ENCODE data around the gene CNGA4.
"Not testable (repeated sequence)": the region's sequence is repeated elsewhere in the genome, so short reads cannot be mapped to it uniquely, and the experiment has no call there.

Gene CNGA4

DNA sequence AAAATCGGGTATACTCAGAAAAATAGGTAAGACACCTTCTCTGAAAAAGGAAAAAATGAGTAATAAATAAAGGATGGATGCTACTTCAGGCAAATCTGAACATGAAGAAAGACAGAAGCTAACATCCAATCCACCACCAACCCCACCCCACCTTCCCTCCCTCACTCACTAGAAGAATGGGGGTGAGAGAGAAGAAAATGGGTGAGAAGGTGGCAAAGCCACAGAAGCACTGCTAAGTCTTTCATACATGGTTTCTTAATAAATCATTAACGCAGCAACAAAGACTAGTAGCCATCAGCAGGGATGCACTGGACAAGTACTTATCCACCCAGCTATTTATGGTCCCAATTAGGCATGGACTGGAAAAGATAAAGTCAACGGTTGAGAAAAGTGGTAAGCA, 10.4 kb upstream of the CNGA4 start:
- no peak for DNase-seq

DNA sequence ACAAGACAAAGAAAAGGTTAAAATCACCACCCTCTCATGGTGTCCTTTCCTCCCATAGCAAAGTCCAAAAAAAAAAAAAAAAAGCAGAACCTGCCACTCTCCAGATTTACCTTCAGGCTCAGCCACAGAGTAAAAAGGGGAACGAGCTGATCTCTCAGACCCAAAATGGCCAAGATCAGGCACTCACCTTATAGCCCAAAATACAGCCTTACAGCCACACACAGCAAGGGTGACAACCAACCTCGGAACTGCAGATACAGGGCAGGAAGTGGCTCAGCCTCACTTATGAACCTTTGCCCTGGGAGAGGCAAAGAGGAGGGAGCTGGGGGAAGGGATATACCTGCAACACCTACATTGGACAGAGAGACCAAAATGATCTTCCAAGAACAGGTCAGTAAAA, 9.0 kb upstream of the CNGA4 start:
- DNase-seq = no peak

DNA sequence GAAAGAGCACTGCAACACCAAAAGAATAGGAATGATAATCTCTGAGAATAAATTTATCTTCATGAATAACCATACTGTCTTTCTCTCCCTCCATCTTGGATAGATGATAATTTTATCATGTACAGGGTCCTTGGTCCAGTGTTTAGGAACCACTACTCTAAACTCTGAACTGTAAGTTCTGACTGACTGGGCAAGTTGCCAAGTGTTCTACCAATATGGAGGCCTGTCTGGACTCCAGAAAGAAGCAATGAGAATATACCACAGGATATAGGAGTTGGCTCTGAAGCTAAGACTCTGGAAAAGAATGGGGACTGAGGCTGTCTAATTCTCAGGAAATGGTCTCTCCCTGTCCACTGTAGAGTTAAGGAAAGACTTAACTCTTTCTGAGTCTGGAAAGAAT, 6.0 kb upstream of the CNGA4 start:
- DNase-seq = no peak

DNA sequence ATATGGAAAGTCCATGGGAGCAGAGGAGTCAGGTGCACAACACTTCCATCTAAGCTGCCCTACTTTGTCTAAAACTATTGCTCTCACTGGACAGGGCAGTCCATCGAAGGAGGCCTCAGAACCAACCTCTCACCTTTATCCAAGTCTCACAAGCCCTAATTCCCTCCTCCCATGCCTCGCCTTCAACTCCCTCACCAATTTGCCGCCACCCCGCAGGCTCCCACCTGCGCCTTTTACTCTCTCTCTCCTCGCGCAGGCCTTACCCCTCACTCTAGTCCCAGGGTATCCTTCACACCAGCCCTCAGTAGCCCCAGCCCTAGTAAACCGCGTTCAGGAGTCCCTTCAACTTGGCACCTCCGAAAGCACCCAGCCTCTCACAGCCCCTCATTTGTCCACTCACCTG, 4.9 kb upstream of the CNGA4 start:
- no peak for DNase-seq

DNA sequence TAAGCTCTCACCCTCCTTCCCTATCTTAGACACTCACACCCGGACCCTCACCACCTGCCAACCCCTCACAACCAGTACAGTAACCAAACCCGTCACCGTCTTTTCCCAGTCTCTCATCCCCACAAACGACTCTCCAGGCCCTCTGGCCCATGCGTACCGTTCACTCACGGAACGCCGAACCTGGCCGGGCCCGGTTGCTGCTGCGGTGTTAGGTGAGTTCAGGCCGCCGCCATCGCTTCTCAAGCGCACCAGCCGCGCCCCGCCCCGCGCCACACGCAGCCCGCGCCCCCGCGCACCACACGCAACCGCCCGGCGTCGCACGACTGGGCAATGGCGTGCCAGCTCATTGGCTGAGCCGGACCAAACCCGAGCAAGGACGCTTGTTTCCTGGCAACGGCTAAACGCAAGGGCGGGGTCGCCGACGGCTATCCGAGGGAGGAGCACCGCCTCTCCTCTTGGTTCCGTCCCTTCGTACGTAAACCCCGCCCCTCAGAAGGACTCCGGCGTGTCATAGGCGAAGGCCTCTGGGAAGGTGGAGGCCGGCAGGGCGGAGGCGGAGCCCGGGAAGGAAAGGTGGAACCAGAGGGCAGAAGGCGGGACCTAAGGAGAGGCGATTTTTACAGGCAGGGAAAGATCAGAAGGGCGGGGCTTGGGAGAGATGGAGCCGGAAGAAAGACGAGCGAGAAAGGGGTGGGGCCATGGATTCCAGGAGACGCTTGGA, 4.3 kb upstream of the CNGA4 start, which contains the start of gene FHIP1B:
Gene FHIP1B, minus strand, starts transcription at position 250 of the 721 bp plus-strand sequence. CDS start 10,120 bp downstream, outside the sequence.
- peak; percentile 100 for DNase-seq

DNA sequence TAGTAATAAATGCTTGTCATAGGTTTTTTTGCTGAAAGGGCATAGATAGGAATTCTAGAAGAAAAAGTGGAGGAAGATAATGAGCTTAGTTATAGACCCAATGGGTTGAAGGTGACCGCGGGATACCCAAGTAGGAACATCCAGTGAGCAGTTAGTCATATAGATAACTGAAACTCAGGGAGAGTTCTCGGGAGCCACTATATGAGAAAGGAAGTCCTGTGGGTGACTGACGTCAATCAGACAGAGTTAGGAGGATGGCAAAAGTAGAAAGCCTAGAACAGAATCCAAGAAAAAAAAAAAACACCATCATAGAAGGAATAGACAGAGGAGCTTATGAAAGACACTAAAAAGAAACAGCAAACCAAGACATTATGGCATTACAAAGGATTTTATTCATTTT, 1.6 kb upstream of the CNGA4 start:
- DNase-seq = no peak

DNA sequence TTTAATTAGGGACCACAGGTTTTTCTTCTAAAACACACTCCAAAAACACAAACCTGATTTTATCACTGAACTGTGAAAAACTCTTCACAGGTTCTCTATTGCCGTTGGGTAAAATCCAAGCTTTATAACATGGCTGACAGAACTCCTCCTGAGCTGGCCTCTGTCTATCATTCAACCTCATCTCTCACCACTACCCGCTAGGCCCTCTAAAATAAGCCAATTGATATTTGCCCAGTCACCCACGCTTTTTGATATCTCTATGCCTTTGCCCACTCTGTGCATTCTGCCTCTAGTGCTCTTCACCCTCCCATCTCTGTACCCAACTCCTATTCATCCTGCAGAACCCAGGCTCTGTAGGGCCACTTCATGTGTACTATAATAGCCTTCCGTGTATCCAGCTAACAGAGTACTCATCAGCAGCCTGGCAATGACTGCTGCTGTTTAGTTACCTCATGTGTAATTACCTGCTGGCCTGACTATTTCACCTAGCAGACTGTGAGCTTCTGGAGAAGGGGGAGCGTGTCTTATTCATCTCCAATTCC, 1.1 kb upstream of the CNGA4 start:
- no peak for DNase-seq

DNA sequence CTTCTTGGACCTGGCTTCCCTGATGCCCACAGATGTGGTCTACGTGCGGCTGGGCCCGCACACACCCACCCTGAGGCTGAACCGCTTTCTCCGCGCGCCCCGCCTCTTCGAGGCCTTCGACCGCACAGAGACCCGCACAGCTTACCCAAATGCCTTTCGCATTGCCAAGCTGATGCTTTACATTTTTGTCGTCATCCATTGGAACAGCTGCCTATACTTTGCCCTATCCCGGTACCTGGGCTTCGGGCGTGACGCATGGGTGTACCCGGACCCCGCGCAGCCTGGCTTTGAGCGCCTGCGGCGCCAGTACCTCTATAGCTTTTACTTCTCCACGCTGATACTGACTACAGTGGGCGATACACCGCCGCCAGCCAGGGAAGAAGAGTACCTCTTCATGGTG, 1.2 kb downstream of the CNGA4 start:
- no peak for DNase-seq

DNA sequence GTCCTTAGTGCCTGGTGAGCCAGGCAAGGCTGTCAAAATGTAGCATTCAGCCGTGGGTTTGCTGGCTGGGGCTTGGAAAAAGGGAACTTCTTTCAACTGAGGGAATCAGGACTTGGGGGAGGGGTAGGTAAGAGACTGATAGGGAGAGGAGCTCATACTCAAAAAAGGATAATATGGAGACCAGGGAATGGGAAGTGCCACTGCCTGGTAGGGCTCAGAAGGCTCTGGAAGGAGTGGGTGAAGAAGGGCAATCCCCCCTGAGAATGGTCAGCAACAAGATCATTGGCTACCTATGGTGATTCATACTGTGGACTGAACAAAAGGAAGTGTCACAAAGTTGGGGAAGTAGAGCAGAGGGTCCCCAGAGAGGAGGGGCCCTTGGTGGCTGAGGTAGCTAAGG, 1.9 kb downstream of the CNGA4 start:
- DNase-seq = no peak

DNA sequence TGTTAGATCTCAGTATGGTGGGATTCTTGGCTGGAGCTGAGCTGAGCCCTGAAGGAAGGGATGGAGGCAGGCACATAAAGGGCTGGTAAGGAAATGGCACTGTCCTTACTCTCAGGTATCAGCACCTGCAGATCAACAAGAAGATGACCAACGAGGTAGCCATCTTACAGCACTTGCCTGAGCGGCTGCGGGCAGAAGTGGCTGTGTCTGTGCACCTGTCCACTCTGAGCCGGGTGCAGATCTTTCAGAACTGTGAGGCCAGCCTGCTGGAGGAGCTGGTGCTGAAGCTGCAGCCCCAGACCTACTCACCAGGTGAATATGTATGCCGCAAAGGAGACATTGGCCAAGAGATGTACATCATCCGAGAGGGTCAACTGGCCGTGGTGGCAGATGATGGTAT, 2.4 kb downstream of the CNGA4 start:
- DNase-seq = no peak

DNA sequence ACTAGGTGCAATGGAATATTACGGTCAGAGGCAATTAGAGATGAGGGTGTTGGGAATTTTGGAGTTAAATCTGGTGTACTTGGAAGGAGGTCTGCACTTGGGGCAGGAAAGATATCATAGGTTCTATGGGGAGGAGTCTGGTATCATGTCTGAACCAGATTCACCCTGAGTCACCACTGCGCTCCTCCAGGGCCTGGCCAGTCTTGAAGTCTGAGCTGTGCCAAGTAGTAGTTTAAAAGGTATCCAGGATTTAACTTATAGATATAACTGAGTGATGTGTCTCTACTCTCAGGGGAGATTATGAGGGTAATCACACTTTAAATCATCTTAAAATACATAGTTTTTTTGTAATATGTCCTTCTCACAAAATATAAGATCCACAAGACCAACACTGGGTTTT, 6.6 kb downstream of the CNGA4 start:
- DNase-seq = no peak

DNA sequence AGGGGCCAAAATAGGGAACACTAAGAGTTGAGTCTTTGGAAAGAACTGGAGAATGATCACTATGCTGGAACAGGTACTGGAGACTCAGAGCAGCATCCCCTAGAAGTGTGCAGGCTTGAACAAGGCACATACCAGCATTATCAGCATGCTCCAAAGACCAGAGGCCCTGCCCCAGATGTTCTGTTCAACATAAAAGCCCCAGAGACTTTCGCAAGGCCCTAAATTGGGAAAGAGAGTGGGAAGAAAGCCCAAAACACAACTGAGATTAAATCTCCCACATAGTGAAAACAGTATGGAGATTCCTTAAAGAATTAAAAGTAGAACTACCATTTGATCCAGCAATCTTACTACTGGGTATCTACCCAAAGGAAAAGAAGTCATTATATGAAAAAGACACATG, 9.4 kb downstream of the CNGA4 start:
- DNase-seq = no peak

DNA sequence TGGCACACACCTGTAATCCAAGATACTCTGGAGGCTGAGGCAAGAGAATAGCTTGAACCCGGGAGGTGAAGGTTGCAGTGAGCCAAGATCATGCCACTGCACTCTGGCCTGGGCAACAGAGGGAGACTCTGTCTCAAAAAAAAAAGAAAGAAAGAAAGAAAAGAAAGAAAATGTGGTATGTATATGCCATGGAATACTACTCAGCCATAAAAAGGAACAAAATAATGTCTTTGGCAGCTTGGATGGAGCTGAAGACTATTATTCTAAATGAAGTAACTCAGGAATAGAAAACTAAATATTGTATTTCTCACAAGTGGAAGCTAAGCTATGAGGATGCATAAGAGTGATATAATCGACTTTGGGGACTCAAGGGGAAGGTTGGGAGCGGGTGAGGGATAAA, 10.0 kb downstream of the CNGA4 start:
- DNase-seq = not testable (repeated sequence)

DNA sequence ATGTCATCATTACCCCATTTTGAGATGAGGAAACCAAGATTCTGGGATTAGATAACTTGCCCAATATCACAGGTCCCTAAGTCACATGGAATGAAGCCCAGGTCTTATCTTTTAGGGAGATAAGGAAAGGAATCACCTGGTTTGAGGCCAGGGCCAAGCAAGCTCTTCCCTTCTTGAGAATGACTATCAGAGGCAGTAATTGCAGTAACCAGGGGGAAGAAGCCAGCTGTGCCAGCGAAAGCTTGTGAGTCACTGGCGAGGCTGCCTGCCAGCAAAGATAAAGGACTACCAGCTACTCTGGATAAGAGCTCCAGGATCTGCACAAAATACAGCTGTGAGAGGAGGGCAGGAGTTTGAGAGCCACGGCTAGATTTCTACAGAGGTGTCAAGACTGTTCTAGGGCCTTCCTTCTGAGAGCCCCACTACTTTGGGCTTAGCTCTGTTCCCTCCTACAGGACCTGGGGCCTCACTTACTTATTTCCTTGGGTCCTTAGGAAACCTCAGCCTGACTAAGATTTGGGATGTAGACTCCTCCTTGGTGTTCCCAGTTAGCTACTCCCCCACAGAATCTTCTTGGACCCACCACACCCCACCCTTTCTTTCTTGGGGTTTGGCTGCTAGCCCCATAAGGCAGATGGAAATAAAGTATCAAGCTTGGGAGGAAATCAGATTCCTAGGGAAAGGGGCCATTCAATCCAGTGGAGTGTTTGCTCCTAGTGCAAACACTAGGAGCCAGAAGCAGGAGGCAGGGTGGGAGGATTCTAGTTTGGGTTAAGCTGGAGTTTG, 11.1 kb downstream of the CNGA4 start:
- no peak for DNase-seq

DNA sequence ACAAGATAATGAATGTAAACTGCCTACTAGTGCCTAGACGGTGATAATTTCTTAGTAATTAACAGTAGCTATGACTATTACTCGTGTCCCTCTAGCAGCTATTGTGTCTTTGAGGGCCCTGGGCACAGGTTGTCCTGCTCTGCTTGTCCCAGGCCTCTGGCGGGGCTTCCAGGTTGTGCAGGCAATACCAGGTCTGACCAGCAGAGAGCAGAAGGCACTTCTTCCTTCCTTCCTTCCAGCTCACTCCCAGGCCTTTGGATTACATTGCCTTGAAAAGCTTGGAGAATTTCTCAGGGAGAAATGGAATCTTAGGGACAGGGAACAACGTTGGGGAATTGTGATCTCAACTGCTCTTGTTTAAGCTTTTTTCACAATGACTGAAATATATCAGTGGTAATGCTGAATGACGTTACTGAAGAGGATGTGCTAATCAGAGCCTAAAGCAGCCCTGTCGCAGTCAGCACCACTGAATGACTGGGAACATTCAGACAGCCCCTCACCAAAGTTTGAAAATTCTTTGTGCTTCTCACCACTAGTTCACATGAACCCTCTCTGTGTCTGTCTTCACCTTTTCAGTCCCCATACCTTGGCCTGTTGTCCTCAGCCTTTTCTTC, 12.3 kb downstream of the CNGA4 start:
- peak; percentile 81 for DNase-seq

DNA sequence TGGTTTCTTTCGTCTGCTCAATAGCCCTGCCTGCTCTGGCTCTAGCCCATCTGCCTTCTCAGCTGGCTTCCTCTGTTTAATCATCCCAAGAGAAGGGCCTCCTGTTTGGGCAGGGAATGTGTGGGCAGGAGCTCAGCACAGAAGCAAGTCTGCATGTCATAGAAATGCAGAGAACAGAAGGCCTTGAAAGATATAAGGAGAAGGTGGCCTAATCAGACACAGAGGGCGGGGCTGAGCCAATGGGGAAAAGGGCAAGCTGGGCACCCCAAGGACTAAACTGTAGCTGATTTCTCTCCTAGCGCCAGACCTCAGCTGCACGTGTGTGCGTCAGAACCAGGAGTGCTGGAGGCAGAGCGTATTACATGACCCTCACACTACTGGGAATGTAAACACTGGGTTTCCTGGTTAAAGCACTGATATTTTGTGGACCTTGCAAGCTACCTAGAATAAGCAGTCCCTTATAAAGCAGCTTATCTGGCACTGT, 13.1 kb downstream of the CNGA4 start:
- no peak for DNase-seq

DNA sequence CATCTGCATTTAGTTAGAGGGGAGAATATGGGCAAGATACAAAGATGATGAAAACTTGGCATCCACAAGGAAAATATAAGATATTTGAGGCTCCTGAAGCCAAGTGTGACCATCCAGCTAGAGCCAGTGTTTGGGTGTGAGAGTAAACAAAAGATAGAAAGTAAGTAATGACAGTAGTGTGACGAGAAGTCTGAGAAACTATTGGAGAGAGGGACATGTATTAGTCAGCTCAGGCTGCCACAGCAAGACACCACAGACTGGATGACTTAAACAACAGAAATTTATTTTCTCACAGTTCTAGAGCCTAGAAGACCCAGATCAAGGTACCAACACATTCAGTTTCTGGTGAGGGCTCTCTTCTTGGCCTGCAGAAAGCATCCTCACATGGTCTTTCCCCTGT, 14.3 kb downstream of the CNGA4 start:
- no peak for DNase-seq

DNA sequence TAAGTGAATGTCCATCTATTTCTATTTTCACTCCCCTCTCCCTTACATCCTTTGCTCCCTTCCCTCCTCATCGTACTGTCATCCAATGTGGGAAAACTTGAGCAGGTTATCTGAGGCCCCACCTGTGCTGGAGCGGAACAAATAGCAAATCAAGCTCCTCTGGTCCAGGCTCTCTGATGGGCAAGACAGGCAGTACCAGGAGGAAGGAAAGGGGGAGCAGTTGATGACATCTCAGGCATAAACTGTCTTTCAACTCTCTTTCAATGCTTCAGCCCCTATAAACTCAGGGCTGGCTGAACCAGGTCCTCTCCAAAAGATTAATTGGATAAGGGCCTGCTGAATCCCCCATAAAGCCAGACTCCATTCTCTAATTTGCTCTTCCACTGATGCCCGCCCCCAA, 19.3 kb downstream of the CNGA4 start:
- no peak for DNase-seq

DNA sequence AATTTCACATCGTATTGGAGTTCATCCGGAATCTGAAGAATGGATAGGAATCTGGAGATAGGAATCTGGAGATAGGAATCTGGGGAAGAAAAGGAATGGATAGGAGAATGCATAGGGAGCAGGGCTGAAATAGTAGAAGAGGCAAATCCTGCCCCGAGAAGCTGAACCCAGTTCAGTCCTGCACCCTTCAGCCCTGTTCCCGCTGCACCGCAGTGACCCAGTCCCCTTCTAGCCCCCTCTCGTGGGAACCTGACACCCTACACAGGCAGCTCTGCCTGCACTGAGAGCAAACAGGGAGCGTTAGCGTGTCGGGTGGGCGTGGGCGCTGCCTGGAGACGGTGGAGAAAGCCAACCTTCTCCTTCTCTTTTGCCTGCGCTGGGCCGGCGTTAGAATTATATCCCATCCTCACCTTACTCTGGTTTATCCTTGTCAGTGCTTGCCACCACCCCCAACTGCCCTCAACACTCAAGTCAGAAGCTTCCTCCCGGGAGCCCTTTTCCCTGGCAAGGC, 19.7 kb downstream of the CNGA4 start:
- no peak for DNase-seq

DNA sequence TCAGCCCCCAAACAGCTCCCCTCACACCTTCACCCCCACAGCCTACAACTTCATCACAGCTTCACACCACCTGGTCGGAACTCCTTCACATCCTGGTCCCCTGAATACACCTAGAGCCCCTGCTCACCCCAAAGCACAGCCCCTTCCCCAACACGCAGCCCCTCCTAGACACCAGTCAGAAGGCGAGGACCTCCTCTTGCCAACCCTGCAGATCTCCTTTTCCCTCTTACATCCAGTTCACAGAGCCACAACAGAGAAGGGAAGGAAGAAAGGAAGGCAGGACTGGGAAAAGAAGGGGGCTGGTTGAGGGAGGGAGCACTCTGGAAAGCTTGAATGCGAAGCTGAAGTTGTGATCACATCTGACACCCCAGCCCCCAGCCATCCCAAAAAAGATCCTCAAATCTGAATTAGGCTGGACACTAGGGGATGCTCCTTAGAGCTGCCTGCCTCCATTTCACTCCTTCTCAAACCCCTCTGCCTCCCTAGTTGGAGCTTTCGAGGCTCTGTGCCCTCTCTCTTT, 21.4 kb downstream of the CNGA4 start:
- DNase-seq = no peak

DNA sequence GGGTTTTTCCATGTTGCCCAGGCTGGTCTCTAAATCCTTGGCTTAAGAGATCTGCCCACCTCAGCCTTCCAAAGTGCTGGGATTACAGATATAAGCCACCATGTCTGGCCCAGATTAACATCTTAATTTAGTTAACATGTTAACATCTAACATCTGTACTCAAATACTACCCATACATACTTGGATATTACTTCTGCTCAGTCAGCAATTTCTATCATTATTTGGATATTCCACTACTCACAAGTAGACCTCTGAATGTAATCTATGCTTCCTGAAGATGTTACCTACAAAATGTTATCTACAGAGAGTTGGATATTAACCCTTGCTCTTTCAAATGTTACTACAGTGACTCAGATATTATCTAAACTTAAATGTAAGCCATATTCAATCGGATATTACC, 24.8 kb downstream of the CNGA4 start:
- no peak for DNase-seq

DNA sequence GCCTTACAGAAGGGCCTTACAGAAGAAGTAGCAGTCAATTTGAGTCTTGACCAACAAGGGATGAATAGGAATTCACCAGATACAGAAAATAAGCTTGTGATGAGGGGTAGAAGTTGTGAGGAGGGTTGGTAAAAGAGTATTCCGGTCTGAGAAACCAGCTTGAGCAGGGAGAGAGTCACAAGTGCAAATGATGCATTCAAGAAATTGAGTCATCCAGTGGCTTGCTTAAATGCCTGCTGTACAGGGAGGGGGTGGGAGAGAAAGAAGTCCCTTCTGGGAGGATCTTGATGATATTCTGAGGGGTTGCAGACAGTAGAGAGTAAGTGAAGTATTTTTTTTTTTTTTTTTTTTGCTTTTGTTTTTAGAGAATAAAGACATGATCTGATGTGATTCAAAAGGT, 29.9 kb downstream of the CNGA4 start:
- DNase-seq = no peak

DNA sequence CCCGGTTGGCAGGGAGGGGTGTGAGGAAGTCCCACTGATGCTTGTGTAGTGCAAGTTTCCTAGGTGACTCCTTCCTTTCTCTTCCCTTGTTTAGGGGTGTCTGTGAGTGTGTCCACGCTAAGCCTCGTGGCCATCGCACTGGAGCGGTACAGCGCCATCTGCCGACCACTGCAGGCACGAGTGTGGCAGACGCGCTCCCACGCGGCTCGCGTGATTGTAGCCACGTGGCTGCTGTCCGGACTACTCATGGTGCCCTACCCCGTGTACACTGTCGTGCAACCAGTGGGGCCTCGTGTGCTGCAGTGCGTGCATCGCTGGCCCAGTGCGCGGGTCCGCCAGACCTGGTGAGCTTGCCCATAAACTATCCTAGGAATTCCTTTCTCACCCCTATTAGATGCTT, 31.1 kb downstream of the CNGA4 start:
- no peak for DNase-seq

All from activated effector memory CD4-positive, alpha-beta T cell treated with anti-CD3 and anti-CD28 coated beads, Interleukin-2, amount 50 U/mL, for 16 hours (primary cell).